Ureter (tissue), 1 donor: ENCODE data around the gene APBB1. TPM values are rescaled to one million over a fixed set of nuclear protein-coding genes. Genes with fewer than 3 reads are reported as not detected.
"Not testable (repeated sequence)": the region's sequence is repeated elsewhere in the genome, so short reads cannot be mapped to it uniquely, and the experiment has no call there.

Experiments used
- DNase-seq: peaks from one replicate; pipeline ENCODE4 v3.0.0-alpha.2; 2020; ENCODE audit warnings: low spot score
- total RNA-seq: library from RNA; stranded (reverse); gene quantifications from one replicate; pipeline ENCODE4 v1.2.4, GENCODE V29; 2023
- donor health status: DM: yes; HTN: yes; CAD: no.

APBB1 gene
- total RNA-seq, 1 donor from 2014 or later = 24.9 TPM

GRCh38 chr11:6417907-6418556 lies 862 bp downstream of the APBB1 start:
- DNase-seq = no peak

DNA sequence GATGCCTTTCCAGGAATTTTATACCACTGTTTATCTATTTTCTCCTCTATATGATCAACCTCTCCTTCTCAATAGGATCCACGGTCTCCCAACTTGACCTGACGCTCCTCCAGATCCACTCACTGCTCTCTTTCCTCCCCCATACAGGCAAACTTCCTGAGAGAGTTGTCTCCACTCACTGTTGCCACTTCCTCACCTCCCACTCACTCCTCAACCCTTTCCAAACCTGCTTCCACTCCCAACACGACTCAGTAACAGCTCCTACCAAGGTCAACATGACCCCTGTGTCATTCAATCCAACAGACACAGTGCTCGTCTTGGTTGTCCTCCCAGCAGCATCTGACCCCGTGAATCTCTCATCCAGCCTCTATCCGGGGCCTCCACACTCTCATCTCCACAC lies 3.1 kb downstream of the APBB1 start:
- no peak for DNase-seq

DNA sequence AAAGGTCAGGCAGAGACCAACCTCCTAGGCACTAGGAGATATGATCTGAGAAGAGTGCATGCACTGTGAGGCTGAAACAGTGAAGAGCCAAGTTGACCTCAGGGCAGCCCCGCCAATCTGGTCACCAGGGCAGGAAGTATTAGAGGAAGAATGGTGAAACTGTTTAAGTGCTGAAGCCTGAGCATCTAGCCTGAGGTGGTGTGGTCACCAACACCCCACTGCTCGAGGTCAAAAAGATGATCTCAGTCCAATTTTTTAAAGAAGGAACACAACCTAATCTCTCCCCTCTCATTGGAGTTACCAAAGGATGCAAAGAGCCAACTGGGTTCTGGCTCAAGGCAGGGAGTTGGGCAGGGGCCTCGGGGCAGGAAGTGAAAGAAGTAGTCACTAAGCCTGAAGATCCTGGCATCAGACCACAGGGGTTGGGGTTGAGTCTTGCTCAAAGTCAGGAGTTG lies 4.0 kb downstream of the APBB1 start:
- DNase-seq = no peak

GRCh38 chr11:6413791-6414201 lies 5.1 kb downstream of the APBB1 start:
- DNase-seq = no peak

GRCh38 chr11:6411594-6412031 lies 7.3 kb downstream of the APBB1 start:
- no peak for DNase-seq

- no peak for DNase-seq
Measured at GRCh38 chr11:6410695-6411430, 8.0 kb downstream of the APBB1 start.

DNA sequence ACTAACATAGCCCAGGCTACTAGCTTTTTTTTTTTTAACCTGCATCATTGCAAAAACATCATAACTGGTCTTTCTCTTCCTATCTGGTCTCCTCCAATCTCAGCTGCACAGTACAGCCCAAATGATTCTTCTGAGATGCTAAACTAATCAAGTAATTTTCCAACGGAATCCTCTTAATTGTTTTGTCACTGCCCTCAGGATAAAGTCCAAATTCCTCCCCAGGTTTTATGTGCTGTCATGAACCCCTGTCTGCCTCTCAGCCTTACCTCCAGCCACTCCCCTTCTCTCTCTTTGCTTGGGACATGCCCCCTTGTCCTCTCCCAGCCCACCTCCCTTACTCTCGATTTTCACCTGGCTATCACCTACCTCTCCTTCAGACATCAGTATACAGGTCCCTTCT lies 12.5 kb downstream of the APBB1 start:
- DNase-seq = no peak

GRCh38 chr11:6405846-6406245 lies 13.0 kb downstream of the APBB1 start:
- DNase-seq = no peak

- DNase-seq = no peak
Measured at GRCh38 chr11:6405052-6405667, 13.7 kb downstream of the APBB1 start.

DNA sequence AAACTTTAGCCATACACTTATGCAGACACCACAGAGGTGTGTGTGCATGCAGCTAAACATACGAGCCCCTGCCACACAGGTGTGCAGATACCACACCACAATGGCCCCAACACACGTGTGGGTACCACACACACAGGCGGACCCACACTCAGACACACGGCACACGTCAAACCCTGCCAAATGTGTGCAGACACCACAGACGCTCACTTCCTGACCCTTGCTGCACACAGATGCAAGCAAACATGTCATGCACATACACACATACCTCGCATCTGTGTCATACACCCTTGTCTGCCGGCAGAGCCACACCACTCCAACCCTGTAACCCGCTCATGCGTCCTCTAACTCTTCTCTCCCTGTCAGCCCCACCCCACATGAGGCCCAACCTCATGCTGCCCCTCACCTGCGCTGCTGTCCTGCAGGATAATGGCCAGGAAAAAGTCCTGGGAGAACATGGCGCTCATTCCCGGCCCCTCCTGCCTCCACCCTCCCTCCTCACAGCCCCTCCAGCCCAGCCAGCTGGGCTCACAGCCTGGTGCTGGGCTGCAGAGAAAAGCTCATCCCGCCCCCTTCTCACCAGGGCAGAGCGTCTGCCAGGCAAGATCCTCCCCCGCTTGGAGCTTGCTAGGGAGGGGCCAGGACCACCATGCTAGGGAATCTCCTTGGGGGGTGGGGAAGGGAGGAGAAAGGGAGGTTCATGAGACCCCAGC lies 14.4 kb downstream of the APBB1 start:
- no peak for DNase-seq

GRCh38 chr11:6403539-6403938 lies 15.4 kb downstream of the APBB1 start:
- DNase-seq = no peak

GRCh38 chr11:6402561-6402981 lies 16.3 kb downstream of the APBB1 start:
- no peak for DNase-seq

DNA sequence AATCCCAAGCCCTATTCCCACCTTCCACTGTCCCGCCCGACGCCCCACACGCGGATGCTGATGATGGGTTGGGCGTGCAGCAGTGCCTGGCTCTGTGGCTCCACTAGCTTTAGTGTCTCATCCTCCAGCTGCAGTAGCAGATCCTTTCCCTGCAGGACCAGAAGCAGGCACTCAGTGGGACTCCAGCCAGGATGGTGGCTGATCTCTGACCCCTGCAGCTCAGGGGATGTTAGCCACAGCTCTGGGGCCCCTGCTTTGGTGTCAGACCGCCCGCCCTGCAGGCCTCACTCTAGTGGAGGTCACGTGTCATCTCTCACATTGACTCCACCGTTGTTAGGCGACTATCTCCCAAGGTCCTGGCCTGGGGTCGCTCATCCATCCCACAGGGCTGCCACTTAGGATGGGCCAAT lies 16.8 kb downstream of the APBB1 start:
- DNase-seq = no peak

DNA sequence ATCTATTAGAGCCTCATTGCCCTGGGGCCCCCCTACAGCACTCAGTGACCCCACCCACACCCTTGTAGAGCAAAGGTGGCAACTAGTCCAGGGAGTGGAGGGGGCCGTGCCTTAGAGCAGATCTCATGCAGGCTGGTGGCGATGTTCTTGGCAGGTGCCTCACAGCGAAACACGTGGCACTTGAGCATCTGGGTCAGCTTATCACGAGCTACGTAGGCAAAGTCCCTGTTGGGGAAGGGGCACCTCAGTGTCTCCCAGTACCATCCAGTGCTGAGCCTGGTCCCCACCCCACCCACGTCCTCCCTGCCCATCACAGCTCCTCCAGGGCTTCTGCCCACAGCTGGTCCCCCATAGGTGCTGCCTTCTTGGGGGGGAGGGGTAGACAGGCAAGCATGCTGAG lies 17.4 kb downstream of the APBB1 start:
- DNase-seq = no peak

DNA sequence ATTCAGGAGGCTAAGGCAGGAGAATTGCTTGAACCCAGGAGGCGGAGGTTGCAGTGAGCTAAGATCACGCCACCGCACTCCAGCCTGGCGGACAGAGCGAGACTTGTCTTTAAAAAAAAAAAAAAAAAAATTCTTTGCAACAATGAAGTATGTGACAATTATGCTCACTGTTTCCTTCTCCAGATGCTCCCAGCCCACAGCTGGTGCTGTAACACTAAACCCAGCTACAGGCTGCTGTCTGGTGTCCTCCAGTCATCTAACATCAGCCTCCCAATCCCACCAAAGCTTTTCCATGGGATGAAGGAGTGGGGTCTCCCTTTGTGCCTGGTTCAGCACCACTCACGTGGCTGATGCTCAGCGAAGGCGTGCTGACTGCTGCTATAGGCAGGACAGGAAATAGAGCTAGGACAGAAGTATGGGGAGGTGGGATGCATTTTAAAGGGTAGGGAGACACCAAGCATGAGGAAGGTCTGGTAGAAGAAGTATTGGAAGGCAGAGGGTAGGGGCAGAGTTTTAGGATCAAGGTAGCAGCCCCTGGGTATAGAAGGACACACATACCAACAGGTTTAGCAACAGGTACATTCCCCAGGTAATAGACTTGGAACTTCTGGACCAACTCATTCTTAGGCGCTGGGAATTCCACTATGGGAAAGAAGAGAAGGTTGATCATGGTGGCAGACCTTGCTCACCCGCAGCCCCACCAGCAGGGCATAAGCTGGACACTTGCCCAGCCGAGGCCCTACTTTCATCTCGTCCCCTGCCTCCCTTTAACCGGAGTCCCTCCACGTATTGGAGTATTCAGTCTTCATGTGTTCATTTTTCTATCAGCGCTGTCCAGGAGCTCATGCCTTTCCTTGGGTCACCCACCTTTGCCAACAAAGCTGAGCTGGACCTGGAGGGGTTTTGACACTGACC lies 18.2 kb downstream of the APBB1 start:
- DNase-seq = no peak

DNA sequence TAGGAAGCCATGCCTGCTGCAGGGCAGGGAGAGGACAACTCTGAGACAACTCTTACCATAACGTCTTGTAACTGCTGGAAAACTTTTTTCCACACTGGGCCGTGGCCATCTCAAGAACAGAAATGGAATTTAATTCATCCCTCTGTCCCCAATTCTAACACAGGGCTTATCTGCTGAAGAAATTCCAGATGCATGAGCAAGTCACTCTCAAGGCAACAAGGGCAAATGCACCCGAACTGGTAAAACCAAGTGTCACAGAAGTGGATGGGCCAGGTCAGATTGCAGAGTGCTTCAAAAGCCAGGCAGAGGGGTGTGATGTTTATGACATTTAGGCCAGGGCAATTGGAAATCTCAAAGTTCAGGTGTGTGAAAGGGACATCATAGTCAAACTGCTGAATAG lies 21.3 kb downstream of the APBB1 start:
- no peak for DNase-seq

DNA sequence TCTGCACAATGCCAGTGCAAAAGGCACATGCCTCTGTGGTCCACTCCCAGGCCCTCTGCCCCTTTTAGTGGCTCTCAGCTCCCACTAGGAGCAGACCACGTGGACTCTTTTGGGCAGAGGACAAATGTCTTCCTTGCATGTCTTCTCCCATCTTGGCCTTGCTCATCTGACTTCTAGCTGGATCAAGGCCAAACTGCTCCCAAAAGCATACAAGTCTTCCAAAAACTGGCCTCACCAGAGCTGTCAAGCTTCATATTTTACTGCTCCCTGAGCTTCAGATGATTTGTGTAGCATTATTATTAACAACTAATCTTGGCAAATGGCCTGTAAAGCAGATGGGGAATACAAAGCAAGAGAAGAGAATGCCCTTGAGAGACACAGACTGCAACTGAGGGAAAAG lies 21.7 kb downstream of the APBB1 start:
- DNase-seq = no peak

DNA sequence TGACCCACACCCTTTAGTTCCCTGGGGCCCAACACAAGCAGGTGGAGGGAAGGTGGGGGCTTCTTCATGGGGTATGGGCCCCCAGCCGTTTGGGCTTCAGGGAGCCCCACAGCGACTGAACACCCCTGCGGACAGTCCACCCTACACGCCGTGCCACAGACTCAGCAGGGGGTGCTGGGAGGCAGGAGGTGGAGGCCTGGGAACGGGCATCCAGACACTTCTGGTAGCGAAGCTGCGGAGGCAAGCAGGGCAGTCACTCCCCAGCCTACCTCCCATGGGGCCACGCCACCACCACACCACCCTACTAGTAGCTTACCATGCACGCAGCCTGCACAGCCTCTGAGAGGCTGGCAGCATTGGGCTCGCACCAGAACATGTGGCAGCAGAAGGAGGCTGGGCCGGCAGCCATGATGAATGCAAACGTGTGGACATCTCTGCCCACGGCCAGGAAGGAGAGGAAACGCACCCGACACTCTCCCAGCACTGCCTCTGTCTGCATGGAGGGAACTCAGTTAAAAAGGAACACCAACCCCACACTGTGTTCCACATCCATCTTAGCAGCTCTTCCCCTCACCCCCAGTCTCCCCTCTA lies 23.3 kb downstream of the APBB1 start:
- no peak for DNase-seq

GRCh38 chr11:6393989-6394670 lies 24.8 kb downstream of the APBB1 start:
- DNase-seq = no peak

- DNase-seq = not testable (repeated sequence)
Measured at GRCh38 chr11:6392251-6392650, 26.6 kb downstream of the APBB1 start.
